Fibroblast of the aortic adventitia (primary cell): ENCODE measurements around the gene BAG2. TPM values are rescaled to one million over a fixed set of nuclear protein-coding genes. Genes with fewer than 3 reads are reported as not detected.

Experiments used
- DNase-seq: peaks from one replicate; pipeline ENCODE4 v3.0.0-alpha.2; 2010; ENCODE audit warnings: low read depth
- H3K4me3 ChIP-seq: 2 replicates; pipeline ENCODE4 v1.5.1; 2011; ENCODE audit warnings: low read depth, mild to moderate bottlenecking, control low read depth, low read length, moderate library complexity
- CTCF ChIP-seq: IDR thresholded peaks from 2 replicates; pipeline ENCODE4 v1.5.1; 2011; ENCODE audit warnings: mild to moderate bottlenecking, low read length, control low read depth, inconsistent platforms; ENCODE audit not compliant: insufficient read depth
- total RNA-seq: library from RNA; depleted of rRNA; stranded (reverse); fragments of >200 nt; gene quantifications from 2 replicates; pipeline ENCODE4 v1.2.3, GENCODE V29; 2012; ENCODE audit warnings: low replicate concordance

Gene BAG2
- total RNA-seq = 8.2 and 24.1 TPM in 2 replicates

GRCh38 chr6:57172136-57173055 lies at the start of gene BAG2:
Gene BAG2, plus strand, starts transcription at chr6:57172326. Its CDS starts 372 bp downstream, at chr6:57172698.
- peak within 1 kb of the TSS; percentile 72 for H3K4me3 ChIP-seq
- DNase-seq = peak; percentile 87
- TF ChIP-seq CTCF = peak; percentile 17

GRCh38 chr6:57123111-57123510 lies 49.0 kb upstream of the BAG2 start:
- no peak for DNase-seq
- no peak overlapping the region for H3K4me3 ChIP-seq
- no peak for TF ChIP-seq CTCF

GRCh38 chr6:57127763-57128162 lies 44.4 kb upstream of the BAG2 start:
- no peak for DNase-seq
- H3K4me3 ChIP-seq = no peak overlapping the region
- no peak for TF ChIP-seq CTCF

GRCh38 chr6:57130661-57131177 lies 41.4 kb upstream of the BAG2 start:
- DNase-seq = peak; percentile 19
- peak; percentile 16 for TF ChIP-seq CTCF
- H3K4me3 ChIP-seq = no peak overlapping the region

GRCh38 chr6:57134954-57135353 lies 37.2 kb upstream of the BAG2 start:
- no peak for DNase-seq
- no peak for TF ChIP-seq CTCF
- H3K4me3 ChIP-seq = no peak overlapping the region

- no peak for TF ChIP-seq CTCF
- DNase-seq = peak; percentile 19
- H3K4me3 ChIP-seq = no peak overlapping the region
These were observed 36.2 kb upstream of the BAG2 start for GRCh38 chr6:57135885-57136284.
